ENCODE data around the gene FYN.

The FYN gene

DNA sequence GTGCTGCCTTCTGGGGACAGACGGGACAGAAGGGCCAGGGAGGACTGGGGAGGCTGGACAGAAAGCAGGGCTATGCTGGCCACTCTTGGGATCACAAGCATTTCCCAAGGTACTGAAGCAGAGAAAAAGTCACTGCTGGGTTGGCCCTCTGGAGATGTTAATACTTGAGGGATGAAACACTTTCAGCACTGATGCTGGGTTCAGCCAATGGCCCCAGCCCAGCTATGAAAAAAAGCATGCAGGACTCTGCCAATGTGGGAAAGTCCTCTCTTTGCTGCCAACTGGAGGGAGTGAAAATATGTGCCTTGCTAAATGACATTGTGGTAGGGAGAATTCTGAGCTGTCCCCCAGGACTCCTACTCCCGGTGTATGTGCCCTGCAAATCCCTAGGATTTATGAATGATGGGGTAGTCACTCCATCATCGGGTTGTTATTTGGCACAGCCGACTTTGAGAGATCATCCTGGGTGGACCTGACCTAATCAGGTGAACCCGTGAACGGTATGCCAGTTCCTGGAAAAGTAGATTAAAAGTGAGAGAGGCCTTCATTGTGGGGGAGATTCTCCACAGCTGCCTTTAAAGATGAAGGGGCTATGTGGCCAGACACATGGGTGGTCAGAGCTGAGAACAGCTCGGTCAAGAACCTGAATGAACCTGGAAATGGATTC is 147.7 kb downstream of the FYN start:
- DNase-seq (ENCODE audit: low read depth), result no peak

DNA sequence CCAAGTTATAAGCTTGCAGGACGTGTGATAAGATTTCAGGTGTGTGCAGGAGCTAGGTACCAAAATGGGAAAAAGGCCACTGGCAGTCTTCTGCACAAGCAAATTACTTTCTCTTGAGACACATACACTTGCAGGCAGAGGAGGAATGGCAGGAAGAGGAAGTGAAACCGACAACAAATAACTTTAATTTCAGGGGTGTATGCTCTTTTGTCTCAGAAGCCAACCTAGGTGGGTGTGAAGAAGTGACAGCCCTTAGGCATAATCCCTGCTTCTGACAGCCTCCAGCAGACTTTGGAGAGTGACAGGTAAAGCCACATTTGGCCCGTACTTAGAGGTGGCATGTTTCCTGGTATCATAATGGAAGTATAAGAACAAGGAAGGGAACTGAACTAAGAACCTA is 148.7 kb downstream of the FYN start:
- DNase-seq (ENCODE audit: low read depth), result no peak

- DNase-seq (ENCODE audit: low read depth), result no peak
Measured at GRCh38 chr6:111724039-111724438, 149.2 kb downstream of the FYN start.

DNA sequence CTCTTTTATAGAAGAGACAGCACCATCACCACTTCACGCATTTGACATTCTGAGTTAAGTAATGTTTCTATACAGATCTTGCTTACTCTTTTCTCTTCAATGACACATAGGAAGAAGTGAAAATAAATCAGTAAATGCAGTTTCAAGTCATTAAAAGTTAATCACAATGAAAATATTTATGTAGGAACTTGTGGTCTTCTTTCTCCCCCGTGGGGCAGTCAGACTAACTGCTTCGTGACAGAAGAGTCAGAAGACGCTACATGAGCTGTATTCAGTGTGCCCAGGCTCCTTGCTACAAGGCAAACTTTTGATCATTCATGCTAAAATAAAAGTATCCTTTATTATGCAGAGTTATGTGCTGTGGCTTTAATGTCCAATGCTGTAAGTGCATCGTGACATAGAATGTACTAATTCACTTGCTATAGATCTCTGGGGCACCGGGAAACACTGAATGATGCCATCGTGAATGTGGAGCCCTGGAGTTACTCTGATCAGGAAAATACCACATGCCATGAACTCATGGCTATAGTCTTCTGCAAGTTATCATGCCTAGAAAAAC is 149.8 kb downstream of the FYN start:
- no peak for DNase-seq (ENCODE audit: low read depth)

GRCh38 chr6:111722179-111722731 is 151.0 kb downstream of the FYN start:
- DNase-seq (ENCODE audit: low read depth), result no peak

DNA sequence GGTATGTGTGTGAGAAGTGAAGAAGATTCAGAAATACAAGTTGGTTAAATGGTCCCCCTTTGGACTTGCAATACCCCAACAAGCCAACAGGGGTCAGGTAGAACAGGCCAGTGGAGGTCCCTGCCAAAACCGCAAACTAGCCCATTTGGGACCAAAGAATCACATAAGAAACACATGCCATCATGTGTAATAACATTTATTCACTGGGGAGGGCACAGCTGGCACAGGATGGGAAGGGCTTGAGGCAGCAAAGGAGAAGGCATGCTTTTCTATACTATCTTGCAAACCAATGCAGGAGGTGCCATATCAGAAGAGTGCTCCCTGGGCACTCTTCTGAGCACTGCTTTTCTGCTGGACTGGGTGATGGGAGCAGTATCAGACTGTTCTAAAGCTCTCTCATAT is 151.5 kb downstream of the FYN start:
- DNase-seq (ENCODE audit: low read depth), result no peak

GRCh38 chr6:111720931-111721496 is 152.2 kb downstream of the FYN start:
- DNase-seq (ENCODE audit: low read depth), result no peak

DNA sequence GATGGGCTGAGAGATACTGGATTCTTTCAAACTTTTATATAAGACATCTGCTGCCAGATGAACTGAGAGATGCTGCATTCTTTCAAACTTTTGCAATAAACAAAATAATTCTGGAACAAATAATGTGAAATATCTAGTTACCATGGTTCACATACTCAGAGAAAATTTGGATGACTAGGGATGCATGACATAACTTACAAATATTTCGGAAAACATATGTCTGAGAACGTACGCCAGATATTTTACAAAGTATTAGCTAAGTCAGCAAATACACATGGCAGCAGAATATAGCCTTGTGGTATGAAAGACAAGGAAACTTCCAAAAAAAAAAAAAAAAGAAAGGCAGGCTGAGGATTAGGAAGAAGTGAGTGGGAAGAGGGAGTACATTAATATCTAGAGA is 154.3 kb downstream of the FYN start:
- DNase-seq (ENCODE audit: low read depth), result no peak

DNA sequence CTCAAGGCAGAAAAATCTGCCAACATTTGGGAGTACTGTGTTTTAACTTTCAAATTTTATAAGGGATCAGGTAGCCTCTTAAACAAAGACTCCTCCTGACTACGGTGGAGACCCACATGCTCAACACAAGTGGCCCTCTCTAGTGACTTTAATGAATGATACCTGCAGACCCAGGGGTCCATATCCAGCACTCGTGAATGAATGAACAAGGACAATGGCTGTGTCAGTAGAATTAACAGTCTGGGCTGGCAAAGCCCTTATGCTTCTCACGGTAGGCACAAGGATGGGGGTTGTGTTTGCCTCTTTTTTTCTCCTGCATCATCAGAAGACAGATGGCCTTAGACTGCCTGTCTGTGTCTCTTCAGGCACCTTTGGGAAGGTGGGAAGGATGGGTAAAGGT is 154.9 kb downstream of the FYN start:
- no peak for DNase-seq (ENCODE audit: low read depth)

DNA sequence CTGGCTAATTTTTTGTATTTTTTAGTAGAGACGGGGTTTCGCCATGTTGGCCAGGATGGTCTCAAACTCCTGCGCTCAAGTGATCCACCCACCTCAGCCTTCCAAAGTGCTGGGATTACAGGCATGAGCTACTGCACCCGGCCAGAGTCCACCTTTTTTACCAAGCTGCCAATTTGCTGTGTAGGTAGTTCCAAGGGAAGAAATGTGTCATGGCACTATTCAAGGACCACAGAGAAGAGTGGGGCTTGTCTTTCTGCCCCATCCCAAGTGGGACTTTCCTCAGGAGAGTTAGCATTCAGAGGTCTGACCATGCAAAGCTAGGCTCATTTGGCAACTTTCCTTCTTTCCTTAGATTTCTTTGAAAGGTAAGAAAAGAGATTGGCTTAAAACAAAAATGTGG is 155.6 kb downstream of the FYN start:
- no peak for DNase-seq (ENCODE audit: low read depth)

DNA sequence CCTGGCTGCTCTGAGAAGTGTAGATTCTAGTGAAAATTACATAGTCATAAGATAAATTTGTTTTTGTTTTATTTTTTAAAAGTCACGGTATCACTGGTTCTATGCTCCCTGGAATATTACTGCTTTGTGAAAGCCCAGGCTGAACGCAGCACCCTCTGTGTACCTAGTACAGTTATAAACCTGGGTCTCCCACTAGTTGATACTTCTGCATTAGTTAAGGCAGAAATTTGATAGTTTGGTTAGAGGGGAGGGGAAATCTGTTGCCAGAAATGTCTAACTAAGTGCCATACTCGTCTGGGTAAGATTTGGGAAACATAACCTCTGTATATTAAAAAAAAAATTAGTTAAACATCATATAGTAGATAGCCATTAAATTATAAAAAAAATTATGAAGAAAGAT is 156.9 kb downstream of the FYN start:
- DNase-seq (ENCODE audit: low read depth), result no peak

- no peak for DNase-seq (ENCODE audit: low read depth)
Measured at GRCh38 chr6:111715321-111715720, 157.9 kb downstream of the FYN start.

DNA sequence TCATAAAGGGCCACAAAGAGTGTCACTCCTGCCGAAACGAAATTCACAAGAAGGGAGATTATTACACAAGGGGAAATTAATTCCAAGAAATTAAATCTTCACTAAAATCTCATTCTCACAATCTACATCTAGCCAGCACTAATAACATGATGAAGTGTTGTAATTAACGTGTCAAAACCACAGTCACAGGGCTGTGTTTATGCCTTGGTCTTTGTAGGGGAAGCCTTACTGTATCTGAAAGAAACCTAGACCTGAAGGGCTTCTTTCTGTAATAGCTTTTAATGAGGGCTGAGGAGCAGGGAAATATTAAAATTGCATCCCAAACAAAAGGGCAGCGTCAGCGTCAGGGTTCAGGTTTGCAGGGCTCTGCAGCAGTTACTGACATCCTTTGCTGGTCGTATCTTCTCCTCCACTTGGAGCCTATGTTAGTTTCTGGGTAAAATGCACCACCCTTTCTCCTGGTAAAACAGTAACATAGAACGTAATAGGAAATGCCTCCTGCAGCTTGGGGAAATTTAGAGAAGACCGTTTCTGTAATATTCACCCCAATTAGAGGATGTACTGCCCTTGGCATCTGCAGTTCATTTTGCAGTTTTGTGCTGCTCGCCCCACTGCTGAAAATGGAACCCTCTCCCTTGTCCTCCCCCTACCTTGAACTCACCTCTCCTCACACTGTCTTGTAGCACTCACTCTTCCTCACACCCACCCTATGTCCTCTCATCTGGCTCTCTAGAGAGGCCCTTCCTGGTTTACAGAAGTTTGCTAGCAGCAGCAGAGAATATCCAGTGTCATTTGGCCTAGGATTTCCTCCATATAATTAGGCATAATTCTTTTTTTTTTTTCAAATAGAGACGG is 158.6 kb downstream of the FYN start:
- no peak for DNase-seq (ENCODE audit: low read depth)

GRCh38 chr6:111713811-111714210 is 159.4 kb downstream of the FYN start:
- DNase-seq (ENCODE audit: low read depth), result no peak

- no peak for DNase-seq (ENCODE audit: low read depth)
Measured at GRCh38 chr6:111713236-111713635, 160.0 kb downstream of the FYN start.

GRCh38 chr6:111711984-111712752 is 161.1 kb downstream of the FYN start:
- DNase-seq (ENCODE audit: low read depth), result no peak

- no peak for DNase-seq (ENCODE audit: low read depth)
Measured at GRCh38 chr6:111711476-111711875, 161.8 kb downstream of the FYN start.

DNA sequence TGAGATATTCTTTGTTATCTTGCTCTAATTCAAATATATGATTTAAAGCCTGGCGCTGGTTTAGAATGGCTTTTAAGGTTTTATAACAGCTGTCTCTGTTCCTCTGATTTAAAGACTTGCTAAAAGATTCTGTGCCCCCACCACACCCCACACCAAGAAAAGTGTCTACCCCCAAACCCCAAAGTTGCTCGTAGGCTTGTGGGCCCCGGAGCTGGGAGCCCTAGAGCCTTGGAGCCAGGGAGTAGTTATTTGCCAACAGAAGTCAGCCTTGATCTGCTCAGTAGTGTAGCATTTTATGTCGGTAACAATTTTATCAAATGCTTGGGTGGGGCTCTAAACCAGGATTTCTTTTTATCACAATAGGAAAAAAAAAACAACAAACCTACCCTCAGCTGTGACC is 162.3 kb downstream of the FYN start:
- DNase-seq (ENCODE audit: low read depth), result no peak

DNA sequence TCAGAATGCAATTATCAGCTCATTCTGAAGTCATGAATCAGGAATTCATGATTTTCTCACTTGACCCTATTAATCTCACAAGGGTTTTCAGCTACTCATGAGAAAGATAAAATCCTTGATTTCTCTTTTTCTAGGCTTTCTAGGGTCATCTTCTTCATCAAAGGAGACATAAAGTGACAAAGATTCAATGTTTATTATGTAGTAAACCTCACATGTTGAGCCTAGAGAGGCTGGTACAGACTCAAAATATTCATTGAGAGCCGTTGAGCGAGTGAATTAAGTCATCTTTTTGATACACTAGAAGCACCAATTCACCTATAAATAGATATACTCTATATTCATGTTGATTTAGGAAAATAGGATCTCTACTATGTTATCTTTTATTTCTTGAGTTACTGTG is 162.8 kb downstream of the FYN start:
- DNase-seq (ENCODE audit: low read depth), result no peak

DNA sequence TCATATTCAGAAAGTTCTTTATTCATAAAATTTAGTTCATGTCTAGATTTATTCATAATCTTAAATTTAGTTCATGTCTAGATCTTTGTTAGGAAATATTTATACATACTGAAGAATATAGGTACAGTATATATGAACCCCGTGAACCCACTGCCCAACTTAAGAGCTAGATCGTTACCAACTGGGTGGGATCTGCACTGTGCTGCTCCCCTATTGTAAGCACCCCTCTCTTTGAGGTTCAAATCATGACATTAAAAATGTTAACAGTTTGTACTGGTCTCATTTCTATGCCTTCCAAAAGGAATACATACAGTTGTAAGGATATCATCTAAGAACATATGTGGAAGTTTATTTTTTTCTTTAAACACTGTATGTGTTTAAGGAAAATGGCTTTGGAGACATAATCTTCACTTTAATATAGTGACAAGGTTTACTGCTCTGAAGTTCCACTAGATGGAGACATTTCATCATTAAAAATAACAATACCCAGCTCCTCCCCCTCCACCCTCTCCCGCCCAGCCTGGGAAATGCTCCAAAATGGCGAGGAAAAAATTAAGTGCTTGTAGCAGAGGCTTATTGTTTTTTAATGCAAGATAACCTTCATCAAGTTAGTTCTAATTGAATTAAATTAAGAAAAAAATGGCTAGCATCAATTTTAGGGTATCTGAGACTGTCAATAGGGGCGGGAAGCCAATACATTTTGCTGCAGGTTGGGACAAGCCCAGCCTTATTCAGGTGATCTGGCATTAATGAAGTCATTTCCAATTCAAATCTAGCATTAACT is 163.4 kb downstream of the FYN start:
- DNase-seq (ENCODE audit: low read depth), result peak; percentile 26

GRCh38 chr6:111709201-111709600 is 164.1 kb downstream of the FYN start:
- DNase-seq (ENCODE audit: low read depth), result no peak
